HL-60 (cell line): ENCODE results near the gene TMEM201.
"Not testable (repeated sequence)": the region's sequence is repeated elsewhere in the genome, so short reads cannot be mapped to it uniquely, and the experiment has no call there.

Experiments used
- DNase-seq, 2 experiments: peaks; one replicate each; pipeline ENCODE4 v3.0.0-alpha.2; 2010 to 2020; ENCODE audit warnings: low read depth in 1 of 2, low spot score in 1 of 2
- H3K27ac ChIP-seq: fragments of 250-450 bp; sonication (Bioruptor Pico); replicated peaks from 2 replicates; pipeline ENCODE4 v1.5.1; 2020; ENCODE audit warnings: mild to moderate bottlenecking, moderate library complexity
- H3K27me3 ChIP-seq: fragments of 250-450 bp; sonication (Bioruptor Pico); 2 replicates; pipeline ENCODE4 v1.5.1; 2021; ENCODE audit warnings: mild to moderate bottlenecking, moderate library complexity; ENCODE audit not compliant: insufficient read depth, poor library complexity, severe bottlenecking
- H3K4me3 ChIP-seq: replicated peaks from 2 replicates; pipeline ENCODE4 v1.5.1; 2011; ENCODE audit warnings: mild to moderate bottlenecking, control low read depth, low read length; ENCODE audit not compliant: insufficient read depth
- CTCF ChIP-seq: IDR thresholded peaks from one replicate; pipeline ENCODE4 v1.5.1; 2011; ENCODE audit warnings: low read length, control low read depth, inconsistent platforms; ENCODE audit not compliant: insufficient read depth
- GABPA ChIP-seq: IDR thresholded peaks from 2 replicates; pipeline ENCODE4 v1.6.1; 2012; ENCODE audit warnings: low read depth
- POLR2AphosphoS5 ChIP-seq: IDR thresholded peaks from 2 replicates; pipeline ENCODE4 v1.6.1; 2012; ENCODE audit warnings: low read depth
- REST ChIP-seq: IDR thresholded peaks from 2 replicates; pipeline ENCODE4 v1.6.1; 2012; ENCODE audit warnings: low read depth; ENCODE audit not compliant: insufficient replicate concordance
- SPI1 ChIP-seq: IDR thresholded peaks from 2 replicates; pipeline ENCODE4 v1.6.1; 2012; ENCODE audit warnings: low read depth, mild to moderate bottlenecking, borderline replicate concordance

The TMEM201 gene

GRCh38 chr1:9558271-9558945 lies 30.3 kb upstream of the TMEM201 start:
- DNase-seq = no peak
- H3K27ac ChIP-seq = no peak overlapping the region
- no peak overlapping the region for H3K4me3 ChIP-seq
- no peaks in the 10 kb centered on the region for H3K27me3 ChIP-seq
- no peak for TF ChIP-seq SPI1
- TF ChIP-seq POLR2AphosphoS5 = no peak
- no peak for TF ChIP-seq REST
- TF ChIP-seq GABPA = no peak
- TF ChIP-seq CTCF = no peak

- Histone ChIP-seq H3K27me3 (no peaks in the 10 kb centered on the region), H3K27ac (no peak overlapping the region), H3K4me3 (no peak overlapping the region)
- no peak for DNase-seq
- TF ChIP-seq GABPA (no peak), REST (no peak), CTCF (no peak), POLR2AphosphoS5 (no peak), SPI1 (no peak)
Observed at GRCh38 chr1:9558946-9559545, 29.7 kb upstream of the TMEM201 start.

GRCh38 chr1:9559673-9560072 lies 29.0 kb upstream of the TMEM201 start:
- DNase-seq = no peak
- H3K27me3 ChIP-seq = no peaks in the 10 kb centered on the region
- H3K4me3 ChIP-seq = no peak overlapping the region
- H3K27ac ChIP-seq = no peak overlapping the region
- TF ChIP-seq CTCF = no peak
- TF ChIP-seq SPI1 = no peak
- no peak for TF ChIP-seq GABPA
- TF ChIP-seq POLR2AphosphoS5 = no peak
- no peak for TF ChIP-seq REST

- not testable (repeated sequence) for H3K27ac ChIP-seq, DNase-seq, H3K27me3 ChIP-seq, H3K4me3 ChIP-seq
Observed at GRCh38 chr1:9560090-9560489, 28.6 kb upstream of the TMEM201 start.
